GM19452 (cell line): ENCODE data around the gene BAG1.

Source experiments
- ATAC-seq: cut with Tn5 transposase; IDR thresholded peaks from one replicate; pipeline ENCODE4 v1.9.1; 2021; ENCODE audit not compliant: unreplicated experiment

The BAG1 gene

DNA sequence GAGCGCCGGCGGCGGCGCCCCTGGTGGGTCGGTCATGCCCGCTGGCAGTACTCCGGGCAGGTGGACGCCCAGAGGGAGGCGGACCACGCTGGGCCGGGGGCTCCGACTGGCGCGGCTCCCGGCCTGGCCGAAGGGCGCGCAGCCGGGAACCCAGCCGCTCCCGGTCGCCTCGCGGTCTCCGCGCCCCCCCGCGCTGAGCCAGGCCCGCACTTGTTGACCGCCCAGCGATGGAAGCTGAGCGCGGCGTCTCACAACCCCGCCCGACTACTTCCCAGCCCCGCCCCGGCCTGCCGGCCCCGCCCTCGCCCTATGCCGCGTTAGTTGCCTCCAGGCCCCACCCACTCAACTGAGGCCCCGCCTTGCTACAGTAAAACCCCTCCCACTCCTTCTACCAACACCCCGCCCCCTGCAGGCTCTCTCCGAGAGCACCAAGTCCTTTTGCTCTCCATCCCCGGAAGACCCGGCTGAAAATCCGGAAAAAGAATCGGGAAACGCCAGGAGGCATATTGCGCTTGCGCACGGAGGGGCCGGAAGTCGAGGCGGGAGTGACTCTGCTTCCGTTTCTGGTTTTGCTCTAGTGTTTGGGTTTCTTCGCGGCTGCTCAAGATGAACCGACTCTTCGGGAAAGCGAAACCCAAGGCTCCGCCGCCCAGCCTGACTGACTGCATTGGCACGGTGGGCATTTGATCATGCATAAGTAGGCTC lies at the start of gene BAG1, which contains the start of gene CHMP5:
Gene BAG1, minus strand, starts transcription at position 236 of the 705 bp plus-strand sequence.
Gene CHMP5, plus strand, starts transcription at position 577 of the 705 bp plus-strand sequence. Its CDS starts 30 bp downstream, at position 607.
- ATAC-seq = peak; percentile 86

DNA sequence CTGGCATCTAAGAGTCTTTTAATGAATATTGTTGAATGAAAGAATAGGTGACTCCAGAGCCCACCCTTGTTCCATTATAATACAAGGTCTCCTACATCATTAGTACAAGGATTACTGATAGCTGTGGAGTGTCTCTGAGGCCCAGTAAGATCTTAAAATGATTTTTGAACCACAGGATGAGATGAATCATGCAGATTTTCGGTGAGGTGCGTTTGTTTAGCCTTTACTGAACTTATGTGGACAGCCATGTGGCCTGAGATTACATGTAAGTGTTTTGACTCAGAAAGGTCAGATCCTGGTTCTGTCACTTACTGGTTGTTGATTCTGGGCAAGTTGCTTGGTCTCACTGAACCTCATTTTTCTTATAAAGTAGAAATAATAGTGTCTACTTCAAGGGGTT lies 47.4 kb upstream of the BAG1 start:
- ATAC-seq = no peak

DNA sequence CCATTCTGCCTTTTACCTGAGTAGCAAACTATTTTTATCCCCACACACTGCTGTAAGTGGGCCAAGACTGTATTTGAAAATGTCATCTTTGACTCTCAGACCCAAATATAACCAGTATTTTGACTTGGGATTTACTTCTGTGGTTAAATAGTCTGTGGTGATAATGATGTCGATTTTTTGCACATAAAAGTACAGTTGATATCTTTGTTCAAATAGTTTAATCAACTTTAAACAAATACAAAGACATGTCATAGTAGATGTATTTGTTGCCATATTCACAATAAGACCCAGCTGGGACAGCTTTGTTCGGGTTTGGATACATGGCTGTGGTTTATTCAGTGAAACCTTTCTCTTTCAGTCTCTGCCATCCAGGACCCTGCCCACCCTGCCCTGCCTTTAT lies 46.2 kb upstream of the BAG1 start:
- ATAC-seq = no peak

- ATAC-seq = no peak
Measured at GRCh38 chr9:33309903-33310302, 45.4 kb upstream of the BAG1 start.

DNA sequence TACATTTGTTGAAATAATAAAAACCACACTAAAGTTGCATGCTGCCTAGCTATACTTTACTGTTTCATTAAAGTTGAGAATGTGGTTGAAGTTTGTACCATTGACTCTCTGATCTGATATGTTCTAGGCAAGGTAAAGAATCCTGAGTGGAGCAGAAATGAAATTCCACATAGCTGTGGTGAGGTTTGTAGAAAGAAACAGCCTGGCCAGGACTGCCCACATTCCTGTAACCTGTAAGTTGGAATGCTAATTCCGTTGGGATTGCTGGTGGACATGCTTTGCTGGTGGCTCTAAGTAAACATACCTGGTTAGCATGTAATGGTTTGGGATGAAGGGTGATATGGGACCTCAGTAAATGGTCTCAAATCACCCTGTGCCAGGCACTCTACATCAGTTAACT lies 42.6 kb upstream of the BAG1 start:
- no peak for ATAC-seq

- ATAC-seq = no peak
Measured at GRCh38 chr9:33306037-33306436, 41.5 kb upstream of the BAG1 start.

DNA sequence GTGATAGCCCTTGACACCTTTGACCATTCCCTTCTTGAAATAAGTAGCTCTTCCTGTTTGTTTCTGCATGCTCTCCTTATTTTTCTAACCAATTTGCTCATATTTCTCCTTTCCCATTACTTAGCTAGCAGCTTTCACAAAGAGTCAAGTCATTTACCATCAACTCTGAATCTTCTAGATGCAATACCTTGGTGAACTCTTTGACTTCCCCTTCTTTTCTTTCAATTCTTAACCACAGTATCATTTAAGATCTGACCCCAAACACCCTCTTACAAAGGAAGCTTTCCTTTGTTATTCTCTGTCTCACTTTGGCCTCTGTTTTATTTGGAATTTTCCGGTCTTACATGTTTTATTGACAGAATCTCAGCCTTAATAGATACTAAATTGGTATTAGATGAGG lies 39.9 kb upstream of the BAG1 start:
- ATAC-seq = no peak

GRCh38 chr9:33300546-33300945 lies 36.0 kb upstream of the BAG1 start:
- ATAC-seq = no peak

- peak; percentile 87 for ATAC-seq
Measured at GRCh38 chr9:33297432-33297831, 32.9 kb upstream of the BAG1 start.

DNA sequence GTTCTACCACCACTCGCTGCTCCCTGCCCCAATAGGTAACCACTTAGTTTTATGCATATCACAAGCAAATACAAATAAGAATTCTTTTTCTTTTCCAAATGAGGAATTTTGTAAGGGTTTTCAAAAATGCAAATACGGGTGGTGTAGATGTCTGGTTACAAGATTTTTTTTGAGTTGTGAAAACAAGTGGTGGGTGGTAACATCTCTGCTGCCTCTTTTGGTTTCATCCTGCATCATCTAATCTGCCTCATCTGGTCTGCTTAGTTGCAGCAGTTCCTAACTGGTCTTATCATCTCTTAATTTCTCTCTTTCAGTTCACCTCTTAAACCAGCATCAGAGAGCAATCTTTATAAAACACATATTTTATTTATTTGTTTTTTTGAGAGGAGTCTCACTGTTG lies 31.1 kb upstream of the BAG1 start:
- ATAC-seq = peak; percentile 37

GRCh38 chr9:33294670-33295432 lies 30.3 kb upstream of the BAG1 start:
- no peak for ATAC-seq

GRCh38 chr9:33293782-33294181 lies 29.3 kb upstream of the BAG1 start:
- ATAC-seq = no peak

GRCh38 chr9:33291901-33292300 lies 27.4 kb upstream of the BAG1 start:
- ATAC-seq = no peak

DNA sequence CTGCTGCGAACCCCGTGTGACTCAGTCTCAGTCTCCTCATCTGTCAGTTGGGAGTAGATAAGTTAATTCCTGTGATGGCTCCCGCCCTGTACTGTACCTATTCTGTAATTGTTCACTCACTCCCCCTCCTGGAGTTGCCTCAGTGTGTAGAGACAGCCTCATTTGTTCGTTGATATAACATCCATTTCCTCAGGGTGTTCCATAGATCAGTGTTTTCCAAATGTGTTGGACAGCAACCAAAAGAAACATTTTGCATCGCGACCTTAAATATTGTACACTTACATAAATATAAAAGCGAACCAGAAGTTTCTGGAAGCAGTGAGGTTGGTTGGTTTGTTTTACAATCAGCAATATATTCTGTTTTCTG lies 26.5 kb upstream of the BAG1 start:
- no peak for ATAC-seq

GRCh38 chr9:33290247-33291030 lies 25.9 kb upstream of the BAG1 start, which contains the start of gene NFX1:
TSS of gene NFX1 (plus strand) at chr9:33290516. CDS start at chr9:33290573, 57 bp downstream.
- peak; percentile 88 for ATAC-seq

DNA sequence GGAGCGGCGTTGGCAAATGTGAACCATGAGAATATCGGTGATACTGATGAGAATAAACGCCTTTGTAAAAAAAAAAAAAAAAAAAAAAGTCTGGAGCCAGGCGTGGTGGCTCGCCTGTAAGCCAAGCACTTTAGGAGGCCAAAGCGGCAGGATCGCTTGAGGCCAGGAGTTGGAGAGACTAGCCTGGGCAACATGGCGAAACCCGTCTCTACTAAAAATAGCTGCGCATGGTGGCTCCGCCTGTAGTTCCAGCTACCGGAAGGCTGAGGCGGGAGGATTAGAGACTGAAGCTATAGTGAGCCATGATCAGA lies 25.4 kb upstream of the BAG1 start:
- no peak for ATAC-seq

DNA sequence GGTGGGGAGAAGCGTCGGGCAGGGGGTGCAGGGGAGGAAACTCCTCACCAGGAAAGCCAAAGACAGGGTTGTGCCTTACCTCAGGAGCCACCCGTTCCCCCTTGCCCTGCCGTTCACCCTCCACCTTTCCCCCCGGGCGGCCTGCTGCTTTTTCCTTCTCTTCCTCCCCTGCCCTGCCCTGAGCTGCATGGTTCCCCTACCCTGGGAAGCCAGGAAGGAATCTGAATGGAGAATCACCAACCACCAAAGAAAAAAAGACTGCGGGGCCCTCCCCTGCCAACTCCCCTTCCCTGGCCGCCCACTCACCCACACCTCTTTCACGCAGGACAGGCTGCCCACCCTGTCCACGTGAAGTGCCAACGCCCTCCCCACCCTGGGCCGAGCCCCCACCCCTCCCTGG lies 25.0 kb upstream of the BAG1 start:
- no peak for ATAC-seq

DNA sequence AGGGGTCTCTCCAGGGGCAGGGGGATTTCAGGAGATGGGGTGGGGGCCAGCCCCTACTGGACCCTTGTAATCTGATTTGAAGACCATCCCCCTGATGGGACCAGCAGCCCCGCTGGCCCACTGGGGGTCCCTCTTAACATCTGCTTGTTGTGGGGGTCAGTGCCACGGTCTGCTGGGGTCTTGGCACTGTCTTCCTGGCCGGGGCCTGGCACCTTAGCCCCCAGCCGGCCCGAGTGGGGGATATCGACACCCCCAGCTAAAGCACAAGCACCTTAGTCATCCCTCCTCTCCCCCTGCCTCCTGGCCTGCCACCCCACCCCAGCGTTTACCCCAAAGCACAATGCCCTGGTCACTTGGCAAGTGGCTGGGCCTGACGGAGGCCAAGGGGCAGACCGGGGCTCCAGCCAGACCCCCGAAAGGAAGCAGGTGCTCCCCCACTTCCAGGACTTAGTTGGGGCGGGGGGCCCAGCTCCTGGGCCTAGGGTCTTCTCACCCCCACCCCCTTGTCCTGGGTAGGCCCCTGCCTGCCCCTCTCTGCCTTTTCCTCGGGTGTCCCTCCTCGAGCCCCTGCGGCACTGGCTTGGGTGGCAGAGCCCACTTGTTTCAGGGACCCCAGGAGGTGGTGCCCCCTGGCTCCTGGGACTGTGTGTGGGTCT lies 24.4 kb upstream of the BAG1 start:
- no peak for ATAC-seq

DNA sequence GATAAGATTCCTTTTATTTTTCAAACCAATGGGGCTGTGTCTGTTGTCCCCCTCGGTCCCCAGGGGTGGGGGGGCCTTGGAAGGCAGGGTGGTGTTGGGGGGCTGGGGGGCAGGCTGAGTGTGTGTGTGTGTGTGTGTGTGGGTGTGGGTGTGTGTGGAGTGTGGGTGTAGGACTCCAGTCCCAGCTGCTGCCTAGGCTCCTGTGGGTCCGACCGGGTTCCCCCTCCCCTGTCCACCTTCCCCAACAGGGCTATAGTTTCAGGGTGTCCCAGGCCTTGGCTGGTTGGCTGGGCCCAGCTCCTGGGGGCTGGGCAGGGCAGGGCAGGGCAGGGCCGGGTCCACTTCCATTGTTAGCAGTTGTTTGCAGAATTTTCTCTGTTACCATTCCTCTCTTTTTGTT lies 23.7 kb upstream of the BAG1 start:
- ATAC-seq = no peak

DNA sequence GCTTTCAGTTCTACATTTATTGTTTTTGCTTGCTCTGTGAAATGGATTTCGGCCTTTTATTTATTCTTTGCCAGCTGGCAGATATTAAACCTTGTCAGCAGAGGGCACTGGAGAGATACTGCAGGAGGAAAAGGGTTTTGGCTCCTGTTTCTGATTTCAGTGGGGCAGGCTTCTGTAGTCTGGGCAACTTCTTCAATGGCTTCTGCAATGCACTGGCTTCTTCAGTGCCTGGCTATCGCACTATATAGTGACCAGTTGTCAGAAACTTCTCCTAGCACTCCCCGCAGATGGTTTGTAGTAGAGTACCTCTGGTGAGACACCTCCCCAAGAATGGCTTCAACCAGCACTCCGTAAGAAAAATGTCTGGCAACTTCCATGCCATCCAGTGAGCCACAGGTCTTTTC lies 22.6 kb upstream of the BAG1 start:
- ATAC-seq = no peak

DNA sequence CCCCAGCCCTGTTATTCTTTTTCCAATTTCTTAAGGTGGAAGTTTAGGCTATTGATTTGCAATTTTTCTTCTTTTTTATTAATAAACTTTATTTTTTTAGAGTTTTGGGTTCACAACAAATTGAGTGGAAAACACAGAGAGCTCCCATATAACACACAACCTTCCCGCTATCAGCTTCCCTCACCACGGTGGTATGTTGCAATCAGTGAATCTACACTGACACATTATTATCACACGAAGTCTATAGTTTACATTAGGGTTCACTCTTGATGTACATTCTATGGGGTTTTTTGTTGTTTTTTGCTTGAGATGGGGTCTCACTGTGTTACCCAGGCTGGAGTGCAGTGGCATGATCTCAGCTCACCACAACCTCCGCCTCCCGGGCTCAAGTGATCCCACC lies 21.0 kb upstream of the BAG1 start:
- no peak for ATAC-seq
